BJ (cell line): ENCODE data around the gene APMAP. TPM values are rescaled to one million over a fixed set of nuclear protein-coding genes. Genes with fewer than 3 reads are reported as not detected.
"Not testable (repeated sequence)": the region's sequence is repeated elsewhere in the genome, so short reads cannot be mapped to it uniquely, and the experiment has no call there.

Experiments used
- CTCF ChIA-PET: fragments of 350-600 bp; formaldehyde crosslinking; extraction: SDS; loops from one replicate; lab custom pipeline; 2021; ENCODE audit warnings: antibody characterized with exemption, inconsistent platforms; lab: Yijun Ruan, JAX
- POLR2A ChIA-PET: fragments of 300-600 bp; sonication (Branson Sonifier 250); formaldehyde crosslinking; extraction: SDS; loops from one replicate; lab custom pipeline; 2021; ENCODE audit warnings: antibody characterized with exemption; lab: Charles Lee
- DNase-seq: peaks from one replicate; pipeline ENCODE4 v3.0.0-alpha.2; 2011; ENCODE audit warnings: low read depth
- H3K27me3 ChIP-seq: 2 replicates; pipeline ENCODE4 v1.6.0; 2011; ENCODE audit warnings: low read length; ENCODE audit not compliant: control insufficient read depth, insufficient read depth
- H3K36me3 ChIP-seq: 2 replicates; pipeline ENCODE4 v1.5.1; 2011; ENCODE audit warnings: low read length; ENCODE audit not compliant: control insufficient read depth, insufficient read depth
- H3K4me3 ChIP-seq: 2 replicates; pipeline ENCODE4 v1.5.1; 2011; ENCODE audit warnings: low read depth, mild to moderate bottlenecking, control low read depth, low read length
- CTCF ChIP-seq: IDR thresholded peaks from 2 replicates; pipeline ENCODE4 v1.5.1; 2011; ENCODE audit warnings: low read depth, mild to moderate bottlenecking, control low read depth, inconsistent platforms, low read length, moderate library complexity; ENCODE audit not compliant: insufficient read depth
- polyA plus RNA-seq: library from polyadenylated mRNA; depleted of rRNA; stranded (reverse); fragments of >200 nt; gene quantifications from 2 replicates; pipeline ENCODE4 v1.2.3, GENCODE V29; 2011

The APMAP gene
- polyA plus RNA-seq, 1 experiment, result 75.8 TPM

- Histone ChIP-seq H3K36me3 (no peaks in the 10 kb centered on the region), H3K27me3 (no peaks in the 10 kb centered on the region; the same call in 1 of the 2 replicates), H3K4me3 (no peak overlapping the region)
- POLR2A ChIA-PET, result no interaction called here
- TF ChIP-seq CTCF, result no peak
- DNase-seq, result no peak
- CTCF ChIA-PET, result interaction anchor here (0.5 kb wide), 1 partner anchor 518 kb away, joined by 6 read pairs; no protein-coding TSS in a partner anchor
Observed at GRCh38 chr20:24949756-24950127, 42.8 kb downstream of the APMAP start.

GRCh38 chr20:24948939-24949679 is 43.4 kb downstream of the APMAP start, which contains the start of gene CST7:
CST7 (plus strand) TSS chr20:24949269; CDS start chr20:24949506, 237 bp downstream.
- no peak for DNase-seq
- TF ChIP-seq CTCF, result no peak
- POLR2A ChIA-PET, result no interaction called here
- Histone ChIP-seq H3K4me3 (no peak within 1 kb of the TSS), H3K27me3 (no peaks in the 10 kb centered on the region; the same call in 1 of the 2 replicates), H3K36me3 (no peaks in the 10 kb centered on the region)
- CTCF ChIA-PET, result interaction anchor here (0.5 kb wide), 1 partner anchor 517 kb away, joined by 6 read pairs; no protein-coding TSS in a partner anchor

GRCh38 chr20:24948396-24948938 is 44.1 kb downstream of the APMAP start:
- CTCF ChIA-PET, H3K27me3 ChIP-seq, H3K36me3 ChIP-seq, DNase-seq, POLR2A ChIA-PET, H3K4me3 ChIP-seq: not testable (repeated sequence)

GRCh38 chr20:24946376-24946775 is 46.2 kb downstream of the APMAP start:
- H3K36me3 ChIP-seq, H3K27me3 ChIP-seq, DNase-seq, POLR2A ChIA-PET, H3K4me3 ChIP-seq, CTCF ChIA-PET: not testable (repeated sequence)

- no peak overlapping the region for H3K4me3 ChIP-seq
- no peaks in the 10 kb centered on the region for H3K36me3 ChIP-seq
- TF ChIP-seq CTCF, result no peak
- ChIA-PET POLR2A (no interaction called here), CTCF (no interaction called here)
- no peaks in the 10 kb centered on the region; the same call in 1 of the 2 replicates for H3K27me3 ChIP-seq
- DNase-seq, result no peak
Observed at GRCh38 chr20:24943731-24944130, 48.8 kb downstream of the APMAP start.

GRCh38 chr20:24943196-24943595 is 49.4 kb downstream of the APMAP start:
- H3K27me3 ChIP-seq, result no peaks in the 10 kb centered on the region; the same call in 1 of the 2 replicates
- no peak overlapping the region for H3K4me3 ChIP-seq
- no peak for TF ChIP-seq CTCF
- H3K36me3 ChIP-seq, result no peaks in the 10 kb centered on the region
- CTCF ChIA-PET, result no interaction called here
- DNase-seq, result no peak
- POLR2A ChIA-PET, result no interaction called here
